Measurements from ENCODE around the gene SERPINB8. TPM values are rescaled to one million over a fixed set of nuclear protein-coding genes. Genes with fewer than 3 reads are reported as not detected.

Gene SERPINB8
- total RNA-seq, 1 donor, result 32.0 TPM

DNA sequence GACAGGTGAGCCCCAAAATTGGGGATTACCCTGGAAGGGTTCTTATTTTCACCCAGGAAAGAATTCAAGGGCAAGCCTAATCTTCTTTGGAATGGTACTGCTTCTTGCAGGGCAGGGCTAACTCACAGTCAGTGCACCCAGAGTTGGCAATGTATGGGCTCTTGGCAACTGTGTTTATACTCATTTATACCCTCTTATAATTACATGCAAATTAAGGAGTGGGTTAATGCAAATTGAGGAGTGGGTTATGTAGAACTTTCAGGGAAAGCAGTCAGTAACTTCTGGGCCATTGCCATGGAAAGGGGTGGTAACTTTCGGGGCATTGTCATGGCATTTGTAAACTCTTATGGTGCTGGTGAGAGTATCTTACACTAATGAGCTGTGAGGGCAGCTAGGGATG lies 59.2 kb downstream of the SERPINB8 start:
- TF ChIP-seq, protein P1, sequence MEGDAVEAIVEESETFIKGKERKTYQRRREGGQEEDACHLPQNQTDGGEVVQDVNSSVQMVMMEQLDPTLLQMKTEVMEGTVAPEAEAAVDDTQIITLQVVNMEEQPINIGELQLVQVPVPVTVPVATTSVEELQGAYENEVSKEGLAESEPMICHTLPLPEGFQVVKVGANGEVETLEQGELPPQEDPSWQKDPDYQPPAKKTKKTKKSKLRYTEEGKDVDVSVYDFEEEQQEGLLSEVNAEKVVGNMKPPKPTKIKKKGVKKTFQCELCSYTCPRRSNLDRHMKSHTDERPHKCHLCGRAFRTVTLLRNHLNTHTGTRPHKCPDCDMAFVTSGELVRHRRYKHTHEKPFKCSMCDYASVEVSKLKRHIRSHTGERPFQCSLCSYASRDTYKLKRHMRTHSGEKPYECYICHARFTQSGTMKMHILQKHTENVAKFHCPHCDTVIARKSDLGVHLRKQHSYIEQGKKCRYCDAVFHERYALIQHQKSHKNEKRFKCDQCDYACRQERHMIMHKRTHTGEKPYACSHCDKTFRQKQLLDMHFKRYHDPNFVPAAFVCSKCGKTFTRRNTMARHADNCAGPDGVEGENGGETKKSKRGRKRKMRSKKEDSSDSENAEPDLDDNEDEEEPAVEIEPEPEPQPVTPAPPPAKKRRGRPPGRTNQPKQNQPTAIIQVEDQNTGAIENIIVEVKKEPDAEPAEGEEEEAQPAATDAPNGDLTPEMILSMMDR (IDR thresholded peaks at IDR 0.05; ENCODE audit: insufficient read depth, low read depth, low read length), result no peak
- no peak for DNase-seq (ENCODE audit: low read depth)
- no peak overlapping the region for H3K4me3 ChIP-seq (ENCODE audit: low read depth, low read length)

DNA sequence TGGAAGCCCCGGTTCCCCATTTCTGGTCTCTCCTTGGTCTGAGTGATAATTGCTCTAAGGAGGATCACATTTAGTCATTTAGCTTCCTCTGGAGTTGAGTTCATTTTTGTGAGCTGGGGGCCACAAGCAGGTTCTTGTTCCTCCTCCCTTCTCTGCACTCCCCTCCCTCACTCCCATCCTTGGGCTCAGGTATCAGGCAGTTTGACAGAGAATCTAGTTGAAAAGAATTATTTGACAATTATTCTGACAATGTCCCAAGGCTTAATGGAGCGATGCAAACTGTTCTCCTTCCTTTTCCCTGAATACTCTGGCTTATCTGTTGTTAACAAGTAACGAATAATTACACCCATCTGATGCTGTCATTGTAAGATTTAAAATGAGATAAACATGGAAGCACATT lies 61.5 kb downstream of the SERPINB8 start:
- TF ChIP-seq, protein P1 (IDR thresholded peaks at IDR 0.05; ENCODE audit: insufficient read depth, low read depth, low read length), result no peak
- no peak overlapping the region for H3K4me3 ChIP-seq (ENCODE audit: low read depth, low read length)
- no peak for DNase-seq (ENCODE audit: low read depth)

DNA sequence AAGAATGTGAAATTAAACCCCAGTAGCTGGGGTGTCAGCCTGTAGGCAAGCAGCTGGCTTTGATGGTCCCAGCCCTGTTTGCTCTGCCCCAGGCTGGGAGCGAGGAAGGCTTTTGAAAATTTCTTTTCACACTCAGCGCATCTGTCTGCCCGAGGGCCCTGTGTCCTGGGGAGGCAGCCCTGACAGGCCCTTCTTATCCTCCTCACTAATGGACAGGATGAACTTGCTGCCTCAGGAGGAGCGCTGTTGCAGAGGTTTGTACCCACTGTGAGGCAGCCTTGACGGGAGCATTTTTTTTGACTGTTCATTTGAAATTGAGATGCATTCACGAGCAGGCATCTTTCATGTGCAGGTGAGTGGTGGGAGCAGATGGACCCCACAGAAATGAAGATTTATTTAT lies 62.4 kb downstream of the SERPINB8 start:
- H3K4me3 ChIP-seq (ENCODE audit: low read depth, low read length), result no peak overlapping the region
- DNase-seq (ENCODE audit: low read depth), result no peak
- TF ChIP-seq, protein P1 (IDR thresholded peaks at IDR 0.05; ENCODE audit: insufficient read depth, low read depth, low read length), result no peak

DNA sequence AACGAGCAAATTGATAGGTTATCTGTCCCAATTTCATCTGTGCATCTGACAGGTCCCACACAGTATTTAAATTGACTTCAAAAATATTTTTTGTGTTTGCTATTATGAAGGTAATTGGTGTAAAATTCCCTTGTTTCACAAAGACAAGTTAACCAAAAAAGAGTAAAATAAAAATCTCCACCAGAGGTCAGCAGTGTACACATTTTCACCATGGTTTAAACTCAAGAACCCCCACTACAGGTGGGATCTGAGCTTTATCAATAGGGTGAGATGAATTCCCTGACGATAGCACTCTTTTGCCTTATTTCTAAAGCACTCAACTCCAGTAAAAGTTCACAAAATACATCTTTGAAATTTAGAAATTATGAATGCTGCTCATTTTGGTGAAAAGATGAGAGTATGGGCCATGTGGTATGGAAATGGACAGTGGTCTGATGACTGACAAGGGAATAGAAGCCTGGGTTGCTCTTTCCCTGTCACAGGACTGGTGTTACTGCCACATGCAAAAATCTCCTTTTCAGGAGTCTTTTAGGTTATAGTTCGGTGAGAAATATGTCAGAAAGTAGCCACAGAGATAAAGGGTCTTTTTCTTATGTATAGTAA lies 68.0 kb downstream of the SERPINB8 start:
- TF ChIP-seq, protein P1 (IDR thresholded peaks at IDR 0.05; ENCODE audit: insufficient read depth, low read depth, low read length), result peak; percentile 52
- peak; percentile 21 for DNase-seq (ENCODE audit: low read depth)
- no peak overlapping the region for H3K4me3 ChIP-seq (ENCODE audit: low read depth, low read length)

Other genes with a start within 250 kb of the SERPINB8 start
- gene SERPINB7, start 194.7 kb upstream of the SERPINB8 start, total RNA-seq, result 6.1 and 13.0 TPM in 2 replicates
- 18.0 and 22.9 TPM in 2 replicates for gene SERPINB2, start 82.4 kb upstream of the SERPINB8 start, total RNA-seq
- gene SERPINB10, start 62.1 kb upstream of the SERPINB8 start, total RNA-seq, result not detected in 2 replicates
- 1.3 TPM in 2 replicates for gene HMSD, start 20.8 kb upstream of the SERPINB8 start, total RNA-seq
- gene LINC00305, start 179.0 kb downstream of the SERPINB8 start, total RNA-seq, result not detected in 2 replicates